ENCODE data around the gene KRTAP10-7. TPM values are rescaled to one million over a fixed set of nuclear protein-coding genes. Genes with fewer than 3 reads are reported as not detected.
A peak's percentile ranks its signal among the peaks of the same experiment; 100 is the strongest.
"Not testable (repeated sequence)": the region's sequence is repeated elsewhere in the genome, so short reads cannot be mapped to it uniquely, and the experiment has no call there.

KRTAP10-7 gene
- total RNA-seq, 3 donors from 2014 or later = not detected

- Histone ChIP-seq H3K27ac (no peak overlapping the region), H3K9me3 (peaks cover 5 to 6% of the 10 kb centered on the region in 2 donors), H3K27me3 (peaks cover 0 to 46% of the 10 kb centered on the region in 2 donors), H3K4me3 (no peak overlapping the region), H3K36me3 (no peaks in the 10 kb centered on the region), H3K4me1 (no peaks in the 10 kb centered on the region)
- peak in 1 of 2 donors; percentile 38 for DNase-seq (ENCODE audit: low spot score in 2 of 2)
- intact Hi-C loops (cut with DNase I; ENCODE audit: low total_unique reads) = no loop called here
- TF ChIP-seq POLR2A (IDR thresholded peaks at IDR 0.05) = no peak
- TF ChIP-seq POLR2AphosphoS5 (IDR thresholded peaks at IDR 0.05) = no peak
- TF ChIP-seq CTCF (IDR thresholded peaks at IDR 0.05) = no peak
Observed at GRCh38 chr21:44555200-44555875, 45.1 kb upstream of the KRTAP10-7 start.

GRCh38 chr21:44556879-44557278, 43.5 kb upstream of the KRTAP10-7 start:
- no peak overlapping the region for H3K27ac ChIP-seq
- H3K4me3 ChIP-seq = no peak overlapping the region
- no peak for DNase-seq (ENCODE audit: low spot score in 2 of 2)
- peaks cover 5 to 6% of the 10 kb centered on the region in 2 donors for H3K9me3 ChIP-seq
- intact Hi-C loops (cut with DNase I; ENCODE audit: low total_unique reads) = no loop called here
- no peaks in the 10 kb centered on the region for H3K4me1 ChIP-seq
- no peaks in the 10 kb centered on the region for H3K36me3 ChIP-seq
- H3K27me3 ChIP-seq = peaks cover 0 to 43% of the 10 kb centered on the region in 2 donors
- no peak for TF ChIP-seq POLR2A (IDR thresholded peaks at IDR 0.05)
- no peak for TF ChIP-seq CTCF (IDR thresholded peaks at IDR 0.05)
- TF ChIP-seq POLR2AphosphoS5 (IDR thresholded peaks at IDR 0.05) = no peak

GRCh38 chr21:44557491-44558328, 42.7 kb upstream of the KRTAP10-7 start:
- no peak overlapping the region for H3K27ac ChIP-seq
- intact Hi-C loops (cut with DNase I; ENCODE audit: low total_unique reads) = no loop called here
- no peaks in the 10 kb centered on the region for H3K4me1 ChIP-seq
- H3K36me3 ChIP-seq = no peaks in the 10 kb centered on the region
- peaks cover 0 to 35% of the 10 kb centered on the region in 2 donors for H3K27me3 ChIP-seq
- H3K9me3 ChIP-seq = peaks cover 6 to 7% of the 10 kb centered on the region in 2 donors
- DNase-seq (ENCODE audit: low spot score in 2 of 2) = peak in 1 of 2 donors; percentile 50
- TF ChIP-seq CTCF (IDR thresholded peaks at IDR 0.05) (no peak), POLR2A (IDR thresholded peaks at IDR 0.05) (no peak), POLR2AphosphoS5 (IDR thresholded peaks at IDR 0.05) (no peak)
- H3K4me3 ChIP-seq = no peak overlapping the region

- H3K36me3 ChIP-seq; intact Hi-C loops (cut with DNase I; ENCODE audit: low total_unique reads); H3K4me1 ChIP-seq; H3K27ac ChIP-seq; DNase-seq (ENCODE audit: low spot score in 2 of 2); H3K4me3 ChIP-seq: not testable (repeated sequence)
- peaks cover 0 to 32% of the 10 kb centered on the region in 2 donors for H3K27me3 ChIP-seq
- peaks cover 6 to 11% of the 10 kb centered on the region in 2 donors for H3K9me3 ChIP-seq
Observed at GRCh38 chr21:44558329-44558675, 42.1 kb upstream of the KRTAP10-7 start.

- peaks cover 0 to 32% of the 10 kb centered on the region in 2 donors for H3K27me3 ChIP-seq
- no peaks in the 10 kb centered on the region for H3K36me3 ChIP-seq
- no peak within 1 kb of the TSS for H3K4me3 ChIP-seq
- peaks cover 6 to 11% of the 10 kb centered on the region in 2 donors for H3K9me3 ChIP-seq
- TF ChIP-seq POLR2A (IDR thresholded peaks at IDR 0.05) (no peak), CTCF (IDR thresholded peaks at IDR 0.05) (no peak), POLR2AphosphoS5 (IDR thresholded peaks at IDR 0.05) (no peak)
- no peak for DNase-seq (ENCODE audit: low spot score in 2 of 2)
- no peaks in the 10 kb centered on the region for H3K4me1 ChIP-seq
- H3K27ac ChIP-seq = no peak within 1 kb of the TSS
- intact Hi-C loops (cut with DNase I; ENCODE audit: low total_unique reads) = no loop called here
Observed at GRCh38 chr21:44558695-44559094, 41.7 kb upstream of the KRTAP10-7 start, which contains the start of gene KRTAP10-3. KRTAP10-3 (minus strand) TSS chr21:44558795; CDS start chr21:44558715, 80 bp downstream.

Data from breast epithelium (tissue), 4 donors.